ENCODE results near the gene GRAP. TPM values are rescaled to one million over a fixed set of nuclear protein-coding genes. Genes with fewer than 3 reads are reported as not detected.

GRAP gene
- polyA plus RNA-seq, 2 of the 4 experiments (the other 2 are of a cell fraction) = 0.19 TPM

DNA sequence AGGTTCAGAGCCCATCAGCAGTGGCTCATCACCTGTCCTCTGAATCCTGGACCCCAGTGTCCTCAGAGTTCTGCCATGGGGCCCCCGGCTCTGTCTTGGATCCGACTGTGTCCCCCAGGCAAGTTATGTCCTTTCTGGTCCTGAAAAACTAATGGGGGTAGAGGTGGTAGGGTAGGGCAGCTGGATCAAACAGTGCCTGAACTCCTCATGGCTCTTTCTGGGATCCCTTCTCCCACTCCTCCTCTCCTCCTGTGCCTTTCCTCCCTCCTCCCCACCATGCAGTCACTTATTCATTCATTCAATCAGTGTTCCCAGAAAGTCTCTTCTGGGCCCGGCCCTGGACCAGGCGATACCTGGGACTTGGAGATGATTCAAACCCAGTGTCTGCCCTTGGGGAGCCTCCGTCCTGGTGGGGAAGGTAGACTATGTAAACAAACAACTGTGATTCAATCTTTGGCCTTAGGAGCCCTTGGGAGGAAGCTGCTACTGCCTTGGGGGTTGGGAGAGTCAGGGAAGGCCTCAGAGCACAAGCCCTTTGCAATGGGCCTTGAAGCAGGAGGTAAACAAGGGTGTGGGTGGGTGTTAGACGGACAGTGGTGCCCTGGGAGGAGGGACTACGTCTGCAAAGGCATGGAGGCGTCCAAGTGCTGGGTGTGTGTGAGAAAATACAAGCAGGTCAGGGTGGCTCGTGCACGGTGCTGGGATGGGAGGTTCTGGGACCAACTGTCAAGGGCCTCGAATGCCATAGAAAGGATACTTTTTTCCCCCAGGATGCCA lies 35.8 kb downstream of the GRAP start:
- H3K27ac ChIP-seq = peak overlapping the region; percentile 75 to 85
- no peak overlapping the region for H3K4me3 ChIP-seq
- TF ChIP-seq, protein P1, sequence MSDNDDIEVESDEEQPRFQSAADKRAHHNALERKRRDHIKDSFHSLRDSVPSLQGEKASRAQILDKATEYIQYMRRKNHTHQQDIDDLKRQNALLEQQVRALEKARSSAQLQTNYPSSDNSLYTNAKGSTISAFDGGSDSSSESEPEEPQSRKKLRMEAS (IDR thresholded peaks at IDR 0.05) = peak; percentile 51; the same call in 1 of the 2 replicates
- TF ChIP-seq FOSL2 (IDR thresholded peaks at IDR 0.05) (no peak), FOSL2 (CRISPR knock-in tag; IDR thresholded peaks at IDR 0.05) (peak; percentile 75; the same call in 1 of the 2 replicates), EP300 (IDR thresholded peaks at IDR 0.05) (peak in 1 of 2 experiments; percentile 54; a peak in 1 of 5 replicates), RARB (CRISPR knock-in tag; IDR thresholded peaks at IDR 0.05) (no peak), JUN (IDR thresholded peaks at IDR 0.05) (peak; percentile 63 to 64; a peak in 2 of 5 replicates), KDM1A (IDR thresholded peaks at IDR 0.05; ENCODE audit: low read depth) (no peak), SREBF2 (IDR thresholded peaks at IDR 0.05) (no peak), RFX5 (IDR thresholded peaks at IDR 0.05) (no peak; the same call in 1 of the 2 replicates), GATA3 (IDR thresholded peaks at IDR 0.05; ENCODE audit: borderline replicate concordance) (peak; percentile 35; the same call in 1 of the 2 replicates), MAZ (IDR thresholded peaks at IDR 0.05; ENCODE audit: borderline replicate concordance, low read depth, low read length) (no peak)
- H3K4me1 ChIP-seq = peaks cover 30% of the 10 kb centered on the region
- peak; percentile 90 for FAIRE-seq
- POLR2A ChIA-PET = no interaction called here
- CTCF ChIA-PET = interaction anchor here (13.6 kb wide), 1 partner anchor 49 kb away, joined by 110 read pairs; no protein-coding TSS in a partner anchor
- peaks cover 8% of the 10 kb centered on the region; the same call in 2 of the 3 replicates for H3K9me3 ChIP-seq
- ATAC-seq = peak; percentile 73 to 82
- H3K4me2 ChIP-seq = peak overlapping the region; percentile 45
- peak; percentile 65 to 85 for DNase-seq (ENCODE audit: low read depth in 1 of 2, low spot score in 1 of 2)
- 28% methylated on average over 11 of the region's 11 CpGs for WGBS (ENCODE audit: missing lambda C conversion rate)

DNA sequence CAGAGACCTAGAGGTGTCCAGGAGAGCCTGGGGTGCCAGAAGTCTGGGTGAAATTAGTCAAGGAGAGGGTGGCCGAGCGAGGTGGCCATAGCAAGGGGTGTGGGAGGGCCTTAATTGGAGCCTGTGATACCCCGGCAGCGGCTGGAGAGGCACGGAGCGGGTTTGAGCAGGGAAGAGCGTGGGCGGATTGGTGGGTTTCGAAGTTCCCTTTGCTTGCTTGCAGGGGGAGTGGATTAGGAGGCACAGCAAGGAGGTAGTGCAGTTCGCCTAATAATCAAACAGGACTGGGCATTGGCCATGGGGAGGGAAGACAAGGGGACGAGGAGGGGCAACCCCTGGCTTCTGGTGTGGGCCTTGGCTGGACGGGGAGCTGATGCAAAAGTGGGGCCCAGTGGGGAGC lies 36.8 kb downstream of the GRAP start:
- H3K4me3 ChIP-seq = no peak overlapping the region
- no peak for FAIRE-seq
- peaks cover 8% of the 10 kb centered on the region; the same call in 2 of the 3 replicates for H3K9me3 ChIP-seq
- peak overlapping the region; percentile 75 to 85 for H3K27ac ChIP-seq
- peaks cover 30% of the 10 kb centered on the region for H3K4me1 ChIP-seq
- H3K4me2 ChIP-seq = no peak overlapping the region; the same call in 2 of the 3 replicates
- no peak for ATAC-seq
- no peak for DNase-seq (ENCODE audit: low read depth in 1 of 2, low spot score in 1 of 2)
- 91% methylated on average over 12 of the region's 12 CpGs for WGBS (ENCODE audit: missing lambda C conversion rate)
- TF ChIP-seq, protein P2, sequence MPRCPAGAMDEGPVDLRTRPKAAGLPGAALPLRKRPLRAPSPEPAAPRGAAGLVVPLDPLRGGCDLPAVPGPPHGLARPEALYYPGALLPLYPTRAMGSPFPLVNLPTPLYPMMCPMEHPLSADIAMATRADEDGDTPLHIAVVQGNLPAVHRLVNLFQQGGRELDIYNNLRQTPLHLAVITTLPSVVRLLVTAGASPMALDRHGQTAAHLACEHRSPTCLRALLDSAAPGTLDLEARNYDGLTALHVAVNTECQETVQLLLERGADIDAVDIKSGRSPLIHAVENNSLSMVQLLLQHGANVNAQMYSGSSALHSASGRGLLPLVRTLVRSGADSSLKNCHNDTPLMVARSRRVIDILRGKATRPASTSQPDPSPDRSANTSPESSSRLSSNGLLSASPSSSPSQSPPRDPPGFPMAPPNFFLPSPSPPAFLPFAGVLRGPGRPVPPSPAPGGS (IDR thresholded peaks at IDR 0.05) = no peak
- TF ChIP-seq PHF8 (IDR thresholded peaks at IDR 0.05; ENCODE audit: borderline replicate concordance, low read depth) = no peak
- POLR2A ChIA-PET = no interaction called here
- CTCF ChIA-PET = interaction anchor here (13.6 kb wide), 1 partner anchor 48 kb away, joined by 110 read pairs; no protein-coding TSS in a partner anchor

DNA sequence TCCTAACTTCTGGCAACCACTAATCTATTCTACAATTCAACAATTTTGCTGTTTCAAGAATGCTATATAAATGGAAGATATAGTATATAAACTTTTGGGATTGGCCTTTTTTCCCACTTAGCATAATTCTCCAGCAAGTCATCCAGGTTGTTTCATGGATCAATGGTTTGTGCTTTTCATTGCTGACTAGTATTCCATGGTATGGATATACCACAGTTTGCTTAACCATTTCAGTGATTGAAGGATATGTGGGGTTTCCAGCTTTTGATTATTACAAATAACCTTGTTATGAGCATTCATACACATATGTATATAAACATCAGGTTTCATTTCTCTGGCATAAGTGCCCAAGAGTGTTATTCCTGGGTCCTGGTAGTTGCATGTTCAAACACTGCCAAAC lies 40.1 kb downstream of the GRAP start:
- Histone ChIP-seq H3K4me3 (no peak overlapping the region), H3K9me3 (peaks cover 8% of the 10 kb centered on the region; the same call in 2 of the 3 replicates), H3K4me2 (no peak overlapping the region), H3K4me1 (peaks cover 47% of the 10 kb centered on the region), H3K27ac (no peak overlapping the region)
- DNase-seq (ENCODE audit: low read depth in 1 of 2, low spot score in 1 of 2) (no peak), ATAC-seq (no peak), FAIRE-seq (peak; percentile 72)
- no peak for TF ChIP-seq CHD2 (IDR thresholded peaks at IDR 0.05; ENCODE audit: low read length, partially characterized antibody)
- peak; percentile 66; the same call in 1 of the 2 replicates for TF ChIP-seq KDM1A (IDR thresholded peaks at IDR 0.05; ENCODE audit: low read depth)
- TF ChIP-seq CBX8 (IDR thresholded peaks at IDR 0.05) = no peak
- TF ChIP-seq EHF (CRISPR knock-in tag; IDR thresholded peaks at IDR 0.05) = 0 out of 2 replicates have a peak, but pooled peaks have one; percentile 27
- peak; percentile 25; the same call in 1 of the 2 replicates for TF ChIP-seq HDAC2 (IDR thresholded peaks at IDR 0.05)
- no peak for TF ChIP-seq NPAS2 (CRISPR knock-in tag; IDR thresholded peaks at IDR 0.05; ENCODE audit: borderline replicate concordance)
- TF ChIP-seq KDM5A (IDR thresholded peaks at IDR 0.05) = no peak
- TF ChIP-seq, protein P3, sequence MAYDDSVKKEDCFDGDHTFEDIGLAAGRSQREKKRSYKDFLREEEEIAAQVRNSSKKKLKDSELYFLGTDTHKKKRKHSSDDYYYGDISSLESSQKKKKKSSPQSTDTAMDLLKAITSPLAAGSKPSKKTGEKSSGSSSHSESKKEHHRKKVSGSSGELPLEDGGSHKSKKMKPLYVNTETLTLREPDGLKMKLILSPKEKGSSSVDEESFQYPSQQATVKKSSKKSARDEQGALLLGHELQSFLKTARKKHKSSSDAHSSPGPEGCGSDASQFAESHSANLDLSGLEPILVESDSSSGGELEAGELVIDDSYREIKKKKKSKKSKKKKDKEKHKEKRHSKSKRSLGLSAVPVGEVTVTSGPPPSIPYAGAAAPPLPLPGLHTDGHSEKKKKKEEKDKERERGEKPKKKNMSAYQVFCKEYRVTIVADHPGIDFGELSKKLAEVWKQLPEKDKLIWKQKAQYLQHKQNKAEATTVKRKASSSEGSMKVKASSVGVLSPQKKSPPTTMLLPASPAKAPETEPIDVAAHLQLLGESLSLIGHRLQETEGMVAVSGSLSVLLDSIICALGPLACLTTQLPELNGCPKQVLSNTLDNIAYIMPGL (CRISPR knock-in tag; IDR thresholded peaks at IDR 0.05; ENCODE audit: borderline replicate concordance) = no peak
- no peak for TF ChIP-seq GATA3 (IDR thresholded peaks at IDR 0.05; ENCODE audit: borderline replicate concordance)
- no peak for TF ChIP-seq FOXS1 (CRISPR knock-in tag; IDR thresholded peaks at IDR 0.05)
- no peak for TF ChIP-seq ZFP36 (IDR thresholded peaks at IDR 0.05; ENCODE audit: borderline replicate concordance, partially characterized antibody)
- TF ChIP-seq, protein P4, sequence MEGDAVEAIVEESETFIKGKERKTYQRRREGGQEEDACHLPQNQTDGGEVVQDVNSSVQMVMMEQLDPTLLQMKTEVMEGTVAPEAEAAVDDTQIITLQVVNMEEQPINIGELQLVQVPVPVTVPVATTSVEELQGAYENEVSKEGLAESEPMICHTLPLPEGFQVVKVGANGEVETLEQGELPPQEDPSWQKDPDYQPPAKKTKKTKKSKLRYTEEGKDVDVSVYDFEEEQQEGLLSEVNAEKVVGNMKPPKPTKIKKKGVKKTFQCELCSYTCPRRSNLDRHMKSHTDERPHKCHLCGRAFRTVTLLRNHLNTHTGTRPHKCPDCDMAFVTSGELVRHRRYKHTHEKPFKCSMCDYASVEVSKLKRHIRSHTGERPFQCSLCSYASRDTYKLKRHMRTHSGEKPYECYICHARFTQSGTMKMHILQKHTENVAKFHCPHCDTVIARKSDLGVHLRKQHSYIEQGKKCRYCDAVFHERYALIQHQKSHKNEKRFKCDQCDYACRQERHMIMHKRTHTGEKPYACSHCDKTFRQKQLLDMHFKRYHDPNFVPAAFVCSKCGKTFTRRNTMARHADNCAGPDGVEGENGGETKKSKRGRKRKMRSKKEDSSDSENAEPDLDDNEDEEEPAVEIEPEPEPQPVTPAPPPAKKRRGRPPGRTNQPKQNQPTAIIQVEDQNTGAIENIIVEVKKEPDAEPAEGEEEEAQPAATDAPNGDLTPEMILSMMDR (IDR thresholded peaks at IDR 0.05) = no peak
- POLR2A ChIA-PET = no interaction called here
- CTCF ChIA-PET = interaction anchor here (4.0 to 13.6 kb wide), 2 partner anchors 9 to 45 kb away, joined by 14 to 110 read pairs; no protein-coding TSS in a partner anchor
